Measurements from ENCODE around the gene AHSP. TPM values are rescaled to one million over a fixed set of nuclear protein-coding genes. Genes with fewer than 3 reads are reported as not detected.

AHSP gene
- total RNA-seq, 1 experiment from 2014 or later, result not detected

- ChIA-PET POLR2A (interaction anchor here (1.0 kb wide), 1 partner anchor 224 kb away, joined by 3 read pairs; a partner anchor contains a TSS), CTCF (no interaction called here)
- H3K27ac Mint-ChIP-seq (ENCODE audit: unreplicated experiment), result no peak overlapping the region
These were observed 39.0 kb upstream of the AHSP start for GRCh38 chr16:31488468-31489297.

GRCh38 chr16:31489298-31489564 is 38.5 kb upstream of the AHSP start:
- no TSS peak for BruUV-seq (replicated peaks)
- no peak for TF ChIP-seq CTCF (IDR thresholded peaks at IDR 0.05; ENCODE audit: insufficient read depth in 1 of 2, low read depth in 1 of 2, low read length in 1 of 2, severe bottlenecking in 1 of 2, unreplicated experiment in 1 of 2)
- no peaks in the 10 kb centered on the region for H3K4me1 Mint-ChIP-seq (ENCODE audit: low read depth, unreplicated experiment)
- H3K27me3 Mint-ChIP-seq (ENCODE audit: insufficient read depth, unreplicated experiment), result no peaks in the 10 kb centered on the region
- H3K9me3 Mint-ChIP-seq (ENCODE audit: unreplicated experiment), result no peaks in the 10 kb centered on the region
- Histone ChIP-seq H3K27me3 (replicated peaks; ENCODE audit: control insufficient read depth, insufficient read depth, low read length) (no peaks in the 10 kb centered on the region), H3K9me3 (no peaks in the 10 kb centered on the region), H3K36me3 (ENCODE audit: control insufficient read depth, insufficient read depth, low read length) (peaks cover 2% of the 10 kb centered on the region; the same call in 1 of the 2 replicates), H3K4me3 (ENCODE audit: low read depth, low read length) (no peak overlapping the region), H3K4me1 (peaks cover 13% of the 10 kb centered on the region)
- intact Hi-C loops (cut with micrococcal nuclease; ENCODE audit: unreplicated experiment), result no loop called here
- H3K27ac Mint-ChIP-seq (ENCODE audit: unreplicated experiment), result no peak overlapping the region
- POLR2A ChIA-PET, result no interaction called here
- CTCF ChIA-PET, result no interaction called here
- no peak for DNase-seq
- peaks cover 27% of the 10 kb centered on the region for H3K36me3 Mint-ChIP-seq (ENCODE audit: insufficient read depth, unreplicated experiment)
- H3K4me3 Mint-ChIP-seq (ENCODE audit: unreplicated experiment), result peak overlapping the region; percentile 24

More at GRCh38 chr16:31488468-31489297, 39.0 kb upstream of the AHSP start:
- Mint-ChIP-seq H3K4me3 (ENCODE audit: unreplicated experiment) (peak overlapping the region; percentile 24), H3K36me3 (ENCODE audit: insufficient read depth, unreplicated experiment) (peaks cover 27% of the 10 kb centered on the region), H3K9me3 (ENCODE audit: unreplicated experiment) (no peaks in the 10 kb centered on the region), H3K4me1 (ENCODE audit: low read depth, unreplicated experiment) (no peaks in the 10 kb centered on the region), H3K27me3 (ENCODE audit: insufficient read depth, unreplicated experiment) (no peaks in the 10 kb centered on the region)
- TF ChIP-seq CTCF (IDR thresholded peaks at IDR 0.05; ENCODE audit: insufficient read depth in 1 of 2, low read depth in 1 of 2, low read length in 1 of 2, severe bottlenecking in 1 of 2, unreplicated experiment in 1 of 2), result no peak
- H3K4me3 ChIP-seq (ENCODE audit: low read depth, low read length), result no peak overlapping the region; the same call in 1 of the 2 replicates
- H3K27me3 ChIP-seq (replicated peaks; ENCODE audit: control insufficient read depth, insufficient read depth, low read length), result no peaks in the 10 kb centered on the region
- no TSS peak for BruUV-seq (replicated peaks)
- peaks cover 18% of the 10 kb centered on the region for H3K4me1 ChIP-seq
- DNase-seq, result no peak
- peaks cover 2% of the 10 kb centered on the region; the same call in 1 of the 2 replicates for H3K36me3 ChIP-seq (ENCODE audit: control insufficient read depth, insufficient read depth, low read length)
- no peaks in the 10 kb centered on the region for H3K9me3 ChIP-seq
- intact Hi-C loops (cut with micrococcal nuclease; ENCODE audit: unreplicated experiment), result no loop called here

- peaks cover 2% of the 10 kb centered on the region; the same call in 1 of the 2 replicates for H3K36me3 ChIP-seq (ENCODE audit: control insufficient read depth, insufficient read depth, low read length)
- no peak for DNase-seq
- Mint-ChIP-seq H3K27me3 (ENCODE audit: insufficient read depth, unreplicated experiment) (no peaks in the 10 kb centered on the region), H3K4me1 (ENCODE audit: low read depth, unreplicated experiment) (no peaks in the 10 kb centered on the region), H3K36me3 (ENCODE audit: insufficient read depth, unreplicated experiment) (peaks cover 27% of the 10 kb centered on the region), H3K27ac (ENCODE audit: unreplicated experiment) (no peak overlapping the region), H3K4me3 (ENCODE audit: unreplicated experiment) (no peak overlapping the region), H3K9me3 (ENCODE audit: unreplicated experiment) (no peaks in the 10 kb centered on the region)
- no peaks in the 10 kb centered on the region for H3K9me3 ChIP-seq
- CTCF ChIA-PET, result no interaction called here
- H3K4me1 ChIP-seq, result peaks cover 8% of the 10 kb centered on the region
- POLR2A ChIA-PET, result no interaction called here
- H3K4me3 ChIP-seq (ENCODE audit: low read depth, low read length), result no peak overlapping the region
- no peaks in the 10 kb centered on the region for H3K27me3 ChIP-seq (replicated peaks; ENCODE audit: control insufficient read depth, insufficient read depth, low read length)
- TF ChIP-seq CTCF (IDR thresholded peaks at IDR 0.05; ENCODE audit: insufficient read depth in 1 of 2, low read depth in 1 of 2, low read length in 1 of 2, severe bottlenecking in 1 of 2, unreplicated experiment in 1 of 2), result no peak
- no TSS peak for BruUV-seq (replicated peaks)
- intact Hi-C loops (cut with micrococcal nuclease; ENCODE audit: unreplicated experiment), result no loop called here
These were observed 37.8 kb upstream of the AHSP start for GRCh38 chr16:31489616-31490584.
